ENCODE data around the gene CAMTA1.

Gene CAMTA1

DNA sequence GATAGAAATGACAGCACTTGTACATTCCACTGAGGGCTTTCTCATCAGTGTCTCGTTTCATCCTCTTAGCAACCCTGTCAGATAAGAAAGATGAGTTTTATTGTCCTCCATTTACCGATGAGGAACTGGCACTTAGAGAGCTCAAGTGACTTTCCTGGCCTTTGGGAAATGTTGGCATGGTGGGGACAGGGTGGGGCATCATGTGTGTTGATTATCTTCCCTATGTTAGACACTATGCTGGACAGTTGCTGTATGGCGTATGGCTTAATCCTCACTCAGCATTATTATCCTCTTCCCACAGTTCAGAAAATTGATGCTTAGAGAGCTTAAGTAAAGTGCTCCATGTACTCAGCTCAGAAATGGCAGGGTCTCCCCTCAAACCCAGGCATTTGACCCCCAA is 163.2 kb downstream of the CAMTA1 start:
- Histone ChIP-seq H3K27ac (ENCODE audit: low read length) (no peak overlapping the region), H3K4me1 (ENCODE audit: control insufficient read depth, insufficient read depth, low read length) (no peaks in the 10 kb centered on the region), H3K4me3 (ENCODE audit: low read length in 2 of 2) (no peak overlapping the region), H3K9ac (ENCODE audit: low read length in 2 of 2) (no peak overlapping the region), H3K9me3 (ENCODE audit: control insufficient read depth in 2 of 2, low read length in 2 of 2) (no peaks in the 10 kb centered on the region), H3K36me3 (ENCODE audit: control insufficient read depth in 2 of 2, insufficient read depth in 2 of 2, low read length in 2 of 2) (no peaks in the 10 kb centered on the region), H3K27me3 (ENCODE audit: control insufficient read depth in 1 of 2, insufficient read depth in 2 of 2, low read length in 2 of 2) (peaks cover 0 to 3% of the 10 kb centered on the region in 2 donors)

DNA sequence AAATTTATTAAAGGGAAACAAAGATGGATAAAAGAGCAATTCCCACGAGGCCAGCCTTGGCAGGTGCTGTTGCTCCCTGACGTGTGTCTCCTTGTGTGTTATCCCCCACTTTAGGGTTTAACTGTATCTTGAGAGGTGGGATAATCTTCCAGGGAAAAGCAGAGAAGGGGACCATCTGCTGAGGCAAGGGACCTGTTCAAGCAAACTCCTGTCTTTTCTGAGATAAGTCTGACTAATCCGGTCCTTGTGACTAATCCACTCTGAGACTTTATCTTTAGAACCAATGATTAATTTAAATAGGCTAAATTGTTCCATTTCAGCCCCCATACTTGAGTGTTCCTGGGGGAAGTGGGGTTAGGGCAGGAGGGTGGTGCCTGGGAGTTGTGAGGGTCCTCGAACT is 163.6 kb downstream of the CAMTA1 start:
- no peak overlapping the region for H3K4me3 ChIP-seq (ENCODE audit: low read length in 2 of 2)
- no peak overlapping the region for H3K9ac ChIP-seq (ENCODE audit: low read length in 2 of 2)
- H3K36me3 ChIP-seq (ENCODE audit: control insufficient read depth in 2 of 2, insufficient read depth in 2 of 2, low read length in 2 of 2), result no peaks in the 10 kb centered on the region
- peaks cover 0 to 3% of the 10 kb centered on the region in 2 donors for H3K27me3 ChIP-seq (ENCODE audit: control insufficient read depth in 1 of 2, insufficient read depth in 2 of 2, low read length in 2 of 2)
- H3K27ac ChIP-seq (ENCODE audit: low read length), result no peak overlapping the region
- no peaks in the 10 kb centered on the region for H3K4me1 ChIP-seq (ENCODE audit: control insufficient read depth, insufficient read depth, low read length)
- H3K9me3 ChIP-seq (ENCODE audit: control insufficient read depth in 2 of 2, low read length in 2 of 2), result no peaks in the 10 kb centered on the region

DNA sequence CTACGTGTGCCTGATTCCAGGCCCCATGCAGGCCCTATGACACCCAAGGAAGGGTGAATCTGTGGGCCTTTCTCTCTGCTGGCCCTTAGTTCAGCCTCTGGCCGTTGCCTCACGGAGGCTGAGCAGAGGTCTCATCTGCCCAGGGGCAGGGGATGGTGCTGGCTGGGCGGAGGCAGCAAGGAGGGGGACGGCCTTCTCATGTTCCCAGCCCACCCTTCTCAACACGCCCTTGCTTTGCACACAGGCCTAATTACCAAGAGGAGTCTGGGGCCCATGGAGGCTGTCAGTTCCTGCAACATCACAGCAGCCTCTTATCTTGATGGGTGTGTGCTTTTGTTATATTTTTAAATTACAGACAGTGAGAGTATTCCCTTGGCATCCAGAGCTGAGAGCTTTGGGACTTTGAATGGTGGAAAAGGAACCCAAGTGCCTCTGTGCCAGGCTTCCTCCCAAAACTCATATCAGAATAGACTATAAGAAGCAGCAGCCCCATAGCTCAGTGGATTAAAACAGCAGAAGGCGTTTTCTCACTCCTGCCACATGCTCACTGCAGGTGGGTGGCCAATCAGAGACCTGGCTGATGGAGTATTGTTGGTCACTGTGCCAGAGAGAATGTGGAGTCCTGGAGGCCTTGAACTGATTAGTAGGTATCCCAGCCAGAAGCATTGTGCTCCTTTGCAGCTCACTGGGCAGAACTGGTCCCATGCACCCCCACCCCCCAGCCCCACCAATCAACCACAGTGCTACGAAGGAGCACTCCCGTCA is 164.9 kb downstream of the CAMTA1 start:
- H3K27me3 ChIP-seq (ENCODE audit: control insufficient read depth in 1 of 2, insufficient read depth in 2 of 2, low read length in 2 of 2), result peaks cover 3% of the 10 kb centered on the region in 2 donors
- no peak overlapping the region for H3K27ac ChIP-seq (ENCODE audit: low read length)
- no peaks in the 10 kb centered on the region for H3K36me3 ChIP-seq (ENCODE audit: control insufficient read depth in 2 of 2, insufficient read depth in 2 of 2, low read length in 2 of 2)
- no peak overlapping the region for H3K4me3 ChIP-seq (ENCODE audit: low read length in 2 of 2)
- H3K9ac ChIP-seq (ENCODE audit: low read length in 2 of 2), result no peak overlapping the region
- no peaks in the 10 kb centered on the region for H3K4me1 ChIP-seq (ENCODE audit: control insufficient read depth, insufficient read depth, low read length)
- H3K9me3 ChIP-seq (ENCODE audit: control insufficient read depth in 2 of 2, low read length in 2 of 2), result no peaks in the 10 kb centered on the region

DNA sequence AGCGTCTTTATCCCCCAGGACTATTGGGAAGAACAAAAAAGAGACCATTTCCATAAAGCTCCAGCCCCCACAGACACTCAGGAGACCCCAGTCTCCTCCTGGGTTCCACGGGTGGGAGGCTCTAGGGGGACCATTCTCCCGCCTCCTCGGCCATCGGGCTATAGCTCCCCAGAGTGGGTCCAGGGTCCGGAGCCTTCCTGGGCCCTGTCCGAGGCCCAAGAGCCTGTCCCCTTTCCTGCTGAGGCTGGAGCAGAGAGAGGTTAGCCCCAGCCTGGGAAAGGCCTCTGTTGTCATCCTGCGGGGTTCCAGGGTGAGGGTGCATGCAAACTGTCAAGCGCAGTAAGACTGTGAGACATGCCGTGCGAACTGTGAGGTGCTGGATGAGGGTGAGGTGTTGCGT is 166.3 kb downstream of the CAMTA1 start:
- Histone ChIP-seq H3K4me1 (ENCODE audit: control insufficient read depth, insufficient read depth, low read length) (no peaks in the 10 kb centered on the region), H3K27ac (ENCODE audit: low read length) (no peak overlapping the region), H3K4me3 (ENCODE audit: low read length in 2 of 2) (no peak overlapping the region), H3K9ac (ENCODE audit: low read length in 2 of 2) (no peak overlapping the region), H3K27me3 (ENCODE audit: control insufficient read depth in 1 of 2, insufficient read depth in 2 of 2, low read length in 2 of 2) (peaks cover 4 to 5% of the 10 kb centered on the region in 2 donors), H3K36me3 (ENCODE audit: control insufficient read depth in 2 of 2, insufficient read depth in 2 of 2, low read length in 2 of 2) (no peaks in the 10 kb centered on the region), H3K9me3 (ENCODE audit: control insufficient read depth in 2 of 2, low read length in 2 of 2) (no peaks in the 10 kb centered on the region)

GRCh38 chr1:6953216-6953615 is 168.0 kb downstream of the CAMTA1 start:
- no peaks in the 10 kb centered on the region for H3K36me3 ChIP-seq (ENCODE audit: control insufficient read depth in 2 of 2, insufficient read depth in 2 of 2, low read length in 2 of 2)

GRCh38 chr1:6953907-6954364 is 168.7 kb downstream of the CAMTA1 start:
- H3K4me3 ChIP-seq (ENCODE audit: low read length in 2 of 2), result no peak overlapping the region
- H3K4me1 ChIP-seq (ENCODE audit: control insufficient read depth, insufficient read depth, low read length), result no peaks in the 10 kb centered on the region
- peaks cover 5 to 7% of the 10 kb centered on the region in 2 donors for H3K27me3 ChIP-seq (ENCODE audit: control insufficient read depth in 1 of 2, insufficient read depth in 2 of 2, low read length in 2 of 2)
- no peaks in the 10 kb centered on the region for H3K36me3 ChIP-seq (ENCODE audit: control insufficient read depth in 2 of 2, insufficient read depth in 2 of 2, low read length in 2 of 2)
- H3K9ac ChIP-seq (ENCODE audit: low read length in 2 of 2), result no peak overlapping the region
- no peaks in the 10 kb centered on the region for H3K9me3 ChIP-seq (ENCODE audit: control insufficient read depth in 2 of 2, low read length in 2 of 2)
- H3K27ac ChIP-seq (ENCODE audit: low read length), result no peak overlapping the region

More at GRCh38 chr1:6953216-6953615, 168.0 kb downstream of the CAMTA1 start:
- Histone ChIP-seq H3K27ac (ENCODE audit: low read length) (no peak overlapping the region), H3K27me3 (ENCODE audit: control insufficient read depth in 1 of 2, insufficient read depth in 2 of 2, low read length in 2 of 2) (peaks cover 5 to 7% of the 10 kb centered on the region in 2 donors), H3K4me3 (ENCODE audit: low read length in 2 of 2) (no peak overlapping the region), H3K9ac (ENCODE audit: low read length in 2 of 2) (no peak overlapping the region), H3K4me1 (ENCODE audit: control insufficient read depth, insufficient read depth, low read length) (no peaks in the 10 kb centered on the region), H3K9me3 (ENCODE audit: control insufficient read depth in 2 of 2, low read length in 2 of 2) (no peaks in the 10 kb centered on the region)

DNA sequence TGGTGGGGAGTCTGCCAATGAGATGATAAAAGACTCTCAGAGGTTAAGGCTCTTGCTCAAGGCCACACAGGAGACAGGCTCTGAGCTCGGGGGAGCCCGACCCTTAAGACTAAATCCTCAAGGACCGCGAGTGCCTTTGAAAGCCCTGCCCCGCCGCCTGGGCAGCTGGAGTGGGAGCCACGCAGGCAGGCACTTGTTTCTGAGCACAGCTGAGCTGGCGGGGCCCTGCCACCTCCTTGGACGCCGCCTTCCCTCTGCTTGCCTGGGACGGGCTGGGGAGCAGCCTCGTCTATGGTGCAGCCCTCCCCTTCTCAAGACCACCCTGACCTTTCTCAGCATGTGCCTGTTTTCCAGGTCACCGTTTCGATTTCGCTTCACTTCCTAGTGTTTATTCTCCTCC is 169.3 kb downstream of the CAMTA1 start:
- H3K36me3 ChIP-seq (ENCODE audit: control insufficient read depth in 2 of 2, insufficient read depth in 2 of 2, low read length in 2 of 2), result no peaks in the 10 kb centered on the region
- peaks cover 4 to 9% of the 10 kb centered on the region in 2 donors for H3K27me3 ChIP-seq (ENCODE audit: control insufficient read depth in 1 of 2, insufficient read depth in 2 of 2, low read length in 2 of 2)
- H3K4me3 ChIP-seq (ENCODE audit: low read length in 2 of 2), result no peak overlapping the region
- H3K27ac ChIP-seq (ENCODE audit: low read length), result no peak overlapping the region
- H3K9me3 ChIP-seq (ENCODE audit: control insufficient read depth in 2 of 2, low read length in 2 of 2), result no peaks in the 10 kb centered on the region
- H3K4me1 ChIP-seq (ENCODE audit: control insufficient read depth, insufficient read depth, low read length), result no peaks in the 10 kb centered on the region
- H3K9ac ChIP-seq (ENCODE audit: low read length in 2 of 2), result no peak overlapping the region

- no peaks in the 10 kb centered on the region for H3K9me3 ChIP-seq (ENCODE audit: control insufficient read depth in 2 of 2, low read length in 2 of 2)
- H3K36me3 ChIP-seq (ENCODE audit: control insufficient read depth in 2 of 2, insufficient read depth in 2 of 2, low read length in 2 of 2), result no peaks in the 10 kb centered on the region
- H3K4me1 ChIP-seq (ENCODE audit: control insufficient read depth, insufficient read depth, low read length), result peaks cover 1% of the 10 kb centered on the region
- H3K27ac ChIP-seq (ENCODE audit: low read length), result no peak overlapping the region
- no peak overlapping the region for H3K4me3 ChIP-seq (ENCODE audit: low read length in 2 of 2)
- no peak overlapping the region for H3K9ac ChIP-seq (ENCODE audit: low read length in 2 of 2)
- H3K27me3 ChIP-seq (ENCODE audit: control insufficient read depth in 1 of 2, insufficient read depth in 2 of 2, low read length in 2 of 2), result peaks cover 2 to 15% of the 10 kb centered on the region in 2 donors
These were observed 170.3 kb downstream of the CAMTA1 start for GRCh38 chr1:6955357-6956094.

GRCh38 chr1:6956488-6957159 is 171.4 kb downstream of the CAMTA1 start:
- Histone ChIP-seq H3K9me3 (ENCODE audit: control insufficient read depth in 2 of 2, low read length in 2 of 2) (no peaks in the 10 kb centered on the region), H3K4me3 (ENCODE audit: low read length in 2 of 2) (no peak overlapping the region), H3K27ac (ENCODE audit: low read length) (no peak overlapping the region), H3K36me3 (ENCODE audit: control insufficient read depth in 2 of 2, insufficient read depth in 2 of 2, low read length in 2 of 2) (no peaks in the 10 kb centered on the region), H3K27me3 (ENCODE audit: control insufficient read depth in 1 of 2, insufficient read depth in 2 of 2, low read length in 2 of 2) (peaks cover 3 to 16% of the 10 kb centered on the region in 2 donors), H3K4me1 (ENCODE audit: control insufficient read depth, insufficient read depth, low read length) (peaks cover 2% of the 10 kb centered on the region), H3K9ac (ENCODE audit: low read length in 2 of 2) (no peak overlapping the region)

DNA sequence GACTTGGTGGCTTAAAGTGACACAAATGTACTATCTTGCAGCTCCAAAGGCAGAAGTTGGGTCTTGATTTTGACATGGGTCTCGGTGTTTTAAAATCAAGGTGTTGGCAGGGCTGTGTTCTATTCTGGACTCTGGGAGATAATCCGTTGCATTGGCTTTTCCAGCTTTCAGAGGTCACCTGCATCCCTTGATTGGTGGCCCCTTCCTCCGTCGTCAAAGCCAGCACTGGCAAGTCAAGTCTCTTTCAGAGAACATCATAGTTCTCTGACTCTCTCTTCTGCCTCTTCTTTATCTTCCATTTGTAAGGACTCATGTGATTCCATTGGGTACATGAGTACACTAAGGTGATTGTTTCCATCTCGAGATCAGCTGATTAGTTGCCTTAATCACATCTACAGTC is 172.1 kb downstream of the CAMTA1 start:
- no peak overlapping the region for H3K27ac ChIP-seq (ENCODE audit: low read length)
- no peaks in the 10 kb centered on the region for H3K36me3 ChIP-seq (ENCODE audit: control insufficient read depth in 2 of 2, insufficient read depth in 2 of 2, low read length in 2 of 2)
- H3K4me3 ChIP-seq (ENCODE audit: low read length in 2 of 2), result no peak overlapping the region
- H3K9ac ChIP-seq (ENCODE audit: low read length in 2 of 2), result no peak overlapping the region
- H3K4me1 ChIP-seq (ENCODE audit: control insufficient read depth, insufficient read depth, low read length), result peaks cover 2% of the 10 kb centered on the region
- H3K27me3 ChIP-seq (ENCODE audit: control insufficient read depth in 1 of 2, insufficient read depth in 2 of 2, low read length in 2 of 2), result peaks cover 7 to 16% of the 10 kb centered on the region in 2 donors
- H3K9me3 ChIP-seq (ENCODE audit: control insufficient read depth in 2 of 2, low read length in 2 of 2), result no peaks in the 10 kb centered on the region
